ENCODE measurements around the gene IDS.

The IDS gene

GRCh38 chrX:149456476-149457245 is 48.4 kb downstream of the IDS start:
- Histone ChIP-seq H3K4me1 (ENCODE audit: control insufficient read depth, insufficient read depth, low read length) (no peaks in the 10 kb centered on the region), H3K9me3 (ENCODE audit: control insufficient read depth, insufficient read depth, low read length) (peaks cover 32% of the 10 kb centered on the region), H3K27ac (ENCODE audit: low read depth, low read length) (no peak overlapping the region), H3K4me3 (ENCODE audit: low read depth, low read length) (no peak overlapping the region), H3K9ac (ENCODE audit: low read depth, low read length) (no peak overlapping the region), H3K27me3 (ENCODE audit: control insufficient read depth, insufficient read depth, low read length) (no peaks in the 10 kb centered on the region), H3K36me3 (ENCODE audit: control insufficient read depth, insufficient read depth, low read length) (no peaks in the 10 kb centered on the region)

GRCh38 chrX:149455934-149456333 is 49.2 kb downstream of the IDS start:
- Histone ChIP-seq H3K9ac (ENCODE audit: low read depth, low read length) (no peak overlapping the region), H3K27ac (ENCODE audit: low read depth, low read length) (no peak overlapping the region)

GRCh38 chrX:149453906-149454822 is 50.9 kb downstream of the IDS start:
- no peak overlapping the region for H3K9ac ChIP-seq (ENCODE audit: low read depth, low read length)
- no peaks in the 10 kb centered on the region for H3K4me1 ChIP-seq (ENCODE audit: control insufficient read depth, insufficient read depth, low read length)
- no peaks in the 10 kb centered on the region for H3K36me3 ChIP-seq (ENCODE audit: control insufficient read depth, insufficient read depth, low read length)
- no peak overlapping the region for H3K27ac ChIP-seq (ENCODE audit: low read depth, low read length)
- no peak overlapping the region for H3K4me3 ChIP-seq (ENCODE audit: low read depth, low read length)
- peaks cover 40% of the 10 kb centered on the region for H3K9me3 ChIP-seq (ENCODE audit: control insufficient read depth, insufficient read depth, low read length)
- H3K27me3 ChIP-seq (ENCODE audit: control insufficient read depth, insufficient read depth, low read length), result no peaks in the 10 kb centered on the region

More at GRCh38 chrX:149455934-149456333, 49.2 kb downstream of the IDS start:
- Histone ChIP-seq H3K36me3 (ENCODE audit: control insufficient read depth, insufficient read depth, low read length) (no peaks in the 10 kb centered on the region), H3K4me1 (ENCODE audit: control insufficient read depth, insufficient read depth, low read length) (no peaks in the 10 kb centered on the region), H3K4me3 (ENCODE audit: low read depth, low read length) (no peak overlapping the region), H3K27me3 (ENCODE audit: control insufficient read depth, insufficient read depth, low read length) (no peaks in the 10 kb centered on the region), H3K9me3 (ENCODE audit: control insufficient read depth, insufficient read depth, low read length) (peaks cover 38% of the 10 kb centered on the region)

- Histone ChIP-seq H3K4me3 (ENCODE audit: low read depth, low read length) (no peak overlapping the region), H3K36me3 (ENCODE audit: control insufficient read depth, insufficient read depth, low read length) (no peaks in the 10 kb centered on the region), H3K27me3 (ENCODE audit: control insufficient read depth, insufficient read depth, low read length) (no peaks in the 10 kb centered on the region), H3K4me1 (ENCODE audit: control insufficient read depth, insufficient read depth, low read length) (no peaks in the 10 kb centered on the region), H3K27ac (ENCODE audit: low read depth, low read length) (no peak overlapping the region), H3K9me3 (ENCODE audit: control insufficient read depth, insufficient read depth, low read length) (peaks cover 40% of the 10 kb centered on the region), H3K9ac (ENCODE audit: low read depth, low read length) (no peak overlapping the region)
Observed at GRCh38 chrX:149453030-149453429, 52.1 kb downstream of the IDS start.

GRCh38 chrX:149433451-149433850 is 71.7 kb downstream of the IDS start:
- Histone ChIP-seq H3K9ac (ENCODE audit: low read depth, low read length) (no peak overlapping the region), H3K36me3 (ENCODE audit: control insufficient read depth, insufficient read depth, low read length) (no peaks in the 10 kb centered on the region), H3K27me3 (ENCODE audit: control insufficient read depth, insufficient read depth, low read length) (no peaks in the 10 kb centered on the region), H3K4me3 (ENCODE audit: low read depth, low read length) (no peak overlapping the region), H3K9me3 (ENCODE audit: control insufficient read depth, insufficient read depth, low read length) (peaks cover 23% of the 10 kb centered on the region; the same call in 1 of the 2 replicates), H3K27ac (ENCODE audit: low read depth, low read length) (no peak overlapping the region), H3K4me1 (ENCODE audit: control insufficient read depth, insufficient read depth, low read length) (no peaks in the 10 kb centered on the region)

GRCh38 chrX:149433051-149433450 is 72.1 kb downstream of the IDS start:
- Histone ChIP-seq H3K9ac (ENCODE audit: low read depth, low read length) (no peak overlapping the region), H3K27me3 (ENCODE audit: control insufficient read depth, insufficient read depth, low read length) (no peaks in the 10 kb centered on the region), H3K4me3 (ENCODE audit: low read depth, low read length) (no peak overlapping the region), H3K27ac (ENCODE audit: low read depth, low read length) (no peak overlapping the region), H3K4me1 (ENCODE audit: control insufficient read depth, insufficient read depth, low read length) (no peaks in the 10 kb centered on the region), H3K36me3 (ENCODE audit: control insufficient read depth, insufficient read depth, low read length) (no peaks in the 10 kb centered on the region), H3K9me3 (ENCODE audit: control insufficient read depth, insufficient read depth, low read length) (peaks cover 23% of the 10 kb centered on the region; the same call in 1 of the 2 replicates)
